Esophagus squamous epithelium (tissue), 4 donors: Measurements from ENCODE around the gene STARD3.

Experiments
- POLR2A ChIP-seq, 4 donors: fragments of 450-650 bp; IDR thresholded peaks; one replicate each; pipeline ENCODE4 v1.6.1; 2017; ENCODE audit warnings: antibody characterized with exemption in 4 of 4, mild to moderate bottlenecking in 4 of 4, moderate library complexity in 3 of 4
- TF ChIP-seq, protein P1 (sequence below), 6 experiments: fragments of 450-650 bp in 4 of 6; fragments of 200-600 bp in 2 of 6; sonication (generic) in 2 of 6; IDR thresholded peaks; one replicate each; pipeline ENCODE4 v1.5.1; 2016 to 2019; ENCODE audit warnings: antibody characterized with exemption in 6 of 6, mild to moderate bottlenecking in 4 of 6, moderate library complexity in 4 of 6

DNA sequence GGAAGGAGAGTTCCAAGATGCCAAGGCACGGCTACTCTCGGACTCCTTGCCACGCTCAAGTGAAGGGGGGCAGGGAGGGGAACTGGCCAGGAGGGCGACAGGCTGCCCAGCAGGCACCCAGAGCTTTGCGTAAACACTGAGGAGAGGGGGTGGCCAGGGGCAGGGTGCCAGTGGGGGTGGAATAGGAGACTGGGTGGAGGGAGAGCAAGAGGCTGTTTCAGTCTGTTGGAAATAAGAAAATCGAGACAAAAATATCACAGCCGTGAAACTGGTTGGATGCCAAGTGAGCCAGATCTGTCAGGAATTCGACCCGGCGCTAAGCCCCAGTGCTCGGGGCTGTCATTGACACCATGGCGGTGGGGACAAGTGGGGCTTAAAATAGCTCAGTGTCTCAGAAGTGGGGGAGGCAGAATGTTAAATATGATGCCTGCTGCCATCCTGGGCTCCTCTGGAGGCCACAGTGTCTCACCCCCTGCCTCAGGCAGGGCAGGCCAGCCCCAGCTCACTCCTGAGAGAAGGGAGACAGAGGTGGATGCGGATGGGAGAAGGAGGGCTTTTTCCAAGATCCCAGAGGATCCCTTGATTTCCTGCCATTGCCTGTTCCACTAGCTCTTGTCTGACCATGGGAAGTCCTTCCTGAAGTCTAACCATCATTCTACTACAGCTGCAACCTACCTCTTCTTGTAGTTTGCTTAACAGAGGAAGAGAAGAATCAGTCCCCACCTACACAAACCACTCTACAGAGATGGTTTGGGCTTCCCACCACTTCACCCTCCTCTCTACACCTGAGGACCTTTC, 40.8 kb downstream of the STARD3 start:
- TF ChIP-seq, protein P1, sequence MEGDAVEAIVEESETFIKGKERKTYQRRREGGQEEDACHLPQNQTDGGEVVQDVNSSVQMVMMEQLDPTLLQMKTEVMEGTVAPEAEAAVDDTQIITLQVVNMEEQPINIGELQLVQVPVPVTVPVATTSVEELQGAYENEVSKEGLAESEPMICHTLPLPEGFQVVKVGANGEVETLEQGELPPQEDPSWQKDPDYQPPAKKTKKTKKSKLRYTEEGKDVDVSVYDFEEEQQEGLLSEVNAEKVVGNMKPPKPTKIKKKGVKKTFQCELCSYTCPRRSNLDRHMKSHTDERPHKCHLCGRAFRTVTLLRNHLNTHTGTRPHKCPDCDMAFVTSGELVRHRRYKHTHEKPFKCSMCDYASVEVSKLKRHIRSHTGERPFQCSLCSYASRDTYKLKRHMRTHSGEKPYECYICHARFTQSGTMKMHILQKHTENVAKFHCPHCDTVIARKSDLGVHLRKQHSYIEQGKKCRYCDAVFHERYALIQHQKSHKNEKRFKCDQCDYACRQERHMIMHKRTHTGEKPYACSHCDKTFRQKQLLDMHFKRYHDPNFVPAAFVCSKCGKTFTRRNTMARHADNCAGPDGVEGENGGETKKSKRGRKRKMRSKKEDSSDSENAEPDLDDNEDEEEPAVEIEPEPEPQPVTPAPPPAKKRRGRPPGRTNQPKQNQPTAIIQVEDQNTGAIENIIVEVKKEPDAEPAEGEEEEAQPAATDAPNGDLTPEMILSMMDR (IDR thresholded peaks at IDR 0.05): no peak
- no peak for TF ChIP-seq POLR2A (IDR thresholded peaks at IDR 0.05)
